CD14-positive monocyte (primary cell): ENCODE data around the gene CRIM1. TPM values are rescaled to one million over a fixed set of nuclear protein-coding genes. Genes with fewer than 3 reads are reported as not detected.

Source experiments
- DNase-seq, 3 donors: peaks; one replicate each; pipeline ENCODE4 v3.0.0-alpha.2; 2011 to 2022
- H2AFZ ChIP-seq: 2 replicates; pipeline ENCODE4 v1.6.0; 2012; ENCODE audit warnings: mild to moderate bottlenecking, low read depth, low read length, inconsistent platforms; ENCODE audit not compliant: insufficient read depth, poor library complexity, severe bottlenecking
- H3K27ac ChIP-seq, 2 donors: 1 replicate in 1 of 2; 2 replicates in 1 of 2; pipeline ENCODE4 v1.5.1; 2012 to 2013; ENCODE audit warnings: low read length in 2 of 2, control low read depth in 1 of 2, inconsistent platforms in 1 of 2, low read depth in 1 of 2, mild to moderate bottlenecking in 1 of 2
- H3K27me3 ChIP-seq, 2 donors: one replicate each; pipeline versions ENCODE4 v1.6.0 to v1.6.1; 2011 to 2013; ENCODE audit warnings: low read length in 2 of 2; ENCODE audit not compliant: control insufficient read depth in 2 of 2, insufficient read depth in 2 of 2
- H3K36me3 ChIP-seq, 2 donors: replicated peaks in 1 of 2; 1 replicate in 1 of 2; 2 replicates in 1 of 2; pipeline versions ENCODE4 v1.5.1 to v1.6.1; 2012 to 2013; ENCODE audit warnings: low read length in 2 of 2, control low read depth in 1 of 2, inconsistent platforms in 1 of 2, mild to moderate bottlenecking in 1 of 2; ENCODE audit not compliant: insufficient read depth in 2 of 2, control insufficient read depth in 1 of 2
- H3K4me1 ChIP-seq, 2 donors: 1 replicate in 1 of 2; 2 replicates in 1 of 2; pipeline versions ENCODE4 v1.5.1 to v1.6.1; 2012 to 2013; ENCODE audit warnings: low read length in 2 of 2, control low read depth in 1 of 2, inconsistent platforms in 1 of 2, mild to moderate bottlenecking in 1 of 2, moderate library complexity in 1 of 2; ENCODE audit not compliant: insufficient read depth in 2 of 2, control insufficient read depth in 1 of 2
- H3K4me2 ChIP-seq: replicated peaks from 2 replicates; pipeline ENCODE3; 2012; ENCODE audit warnings: low read length, moderate library complexity, mild to moderate bottlenecking; ENCODE audit not compliant: poor library complexity, severe bottlenecking; ENCODE audit errors: extremely low read depth
- H3K4me3 ChIP-seq, 3 experiments: fragments of 200-600 bp in 1 of 3; sonication (generic) in 1 of 3; replicated peaks in 1 of 3; 1 replicate in 2 of 3; 2 replicates in 1 of 3; pipeline ENCODE4 v1.5.1; 2011 to 2013; ENCODE audit warnings: low read length in 3 of 3, mild to moderate bottlenecking in 3 of 3, control low read depth in 2 of 3, low read depth in 2 of 3, inconsistent platforms in 1 of 3, moderate library complexity in 1 of 3
- H3K79me2 ChIP-seq: 2 replicates; pipeline ENCODE4 v1.6.0; 2012; ENCODE audit warnings: mild to moderate bottlenecking, control low read depth, inconsistent platforms, low read length, moderate library complexity; ENCODE audit not compliant: insufficient read depth
- H3K9ac ChIP-seq: 2 replicates; pipeline ENCODE4 v1.6.0; 2017; ENCODE audit warnings: low read length, mild to moderate bottlenecking; ENCODE audit not compliant: insufficient read depth, poor library complexity, severe bottlenecking
- H3K9me3 ChIP-seq, 2 donors: replicated peaks in 1 of 2; 1 replicate in 1 of 2; 2 replicates in 1 of 2; pipeline versions ENCODE4 v1.5.1 to v1.6.1; 2012 to 2013; ENCODE audit warnings: low read length in 2 of 2, control low read depth in 1 of 2; ENCODE audit not compliant: control insufficient read depth in 1 of 2, insufficient read depth in 1 of 2
- H4K20me1 ChIP-seq: 2 replicates; pipeline ENCODE4 v1.6.0; 2012; ENCODE audit warnings: mild to moderate bottlenecking, low read length, control low read depth, moderate library complexity; ENCODE audit not compliant: insufficient read depth
- H3K27ac Mint-ChIP-seq, 7 donors: one replicate each; pipeline ENCODE4 v1.8.0; 2020; ENCODE audit warnings: mild to moderate bottlenecking in 7 of 7, mixed read lengths in 7 of 7, moderate library complexity in 6 of 7, inconsistent platforms in 2 of 7
- H3K27me3 Mint-ChIP-seq, 3 donors: one replicate each; pipeline ENCODE4 v1.8.0; 2021 to 2022; ENCODE audit warnings: low read depth in 3 of 3, mild to moderate bottlenecking in 3 of 3, mixed read lengths in 3 of 3, moderate library complexity in 3 of 3, inconsistent platforms in 1 of 3
- H3K36me3 Mint-ChIP-seq, 2 donors: one replicate each; pipeline ENCODE4 v1.8.0; 2020; ENCODE audit warnings: mixed read lengths in 2 of 2, inconsistent platforms in 1 of 2, mild to moderate bottlenecking in 1 of 2
- H3K4me1 Mint-ChIP-seq: one replicate; pipeline ENCODE4 v1.8.0; 2020; ENCODE audit warnings: mild to moderate bottlenecking, mixed read lengths
- H3K4me3 Mint-ChIP-seq, 2 donors: one replicate each; pipeline ENCODE4 v1.8.0; 2020; ENCODE audit warnings: mild to moderate bottlenecking in 2 of 2, mixed read lengths in 2 of 2, moderate library complexity in 1 of 2
- H3K9me3 Mint-ChIP-seq, 7 donors: one replicate each; pipeline ENCODE4 v1.8.0; 2020 to 2022; ENCODE audit warnings: mixed read lengths in 7 of 7, mild to moderate bottlenecking in 6 of 7, moderate library complexity in 6 of 7, inconsistent platforms in 2 of 7
- CTCF ChIP-seq: fragments of 200-600 bp; IDR thresholded peaks from one replicate; pipeline ENCODE4 v1.8.0; 2022; ENCODE audit warnings: antibody characterized with exemption, mild to moderate bottlenecking
- WGBS: methylation state at CpG from one replicate; pipeline ENCODE4 v1.1.5; 2013; ENCODE audit warnings: missing lambda C conversion rate; ENCODE audit not compliant: insufficient coverage; 5-methylcytosine and 5-hydroxymethylcytosine counted together
- intact Hi-C, 2 donors: fragments of 100-400 bp; cut with micrococcal nuclease; formaldehyde crosslinking; loops; one replicate each; pipeline versions ENCODE4 v1.15.0 to v1.15.1; 2023
- polyA plus RNA-seq, 3 donors: library from polyadenylated mRNA; depleted of rRNA in 1 of 3; unstranded in 2 of 3; stranded (reverse) in 1 of 3; fragments of 300-500 nt in 2 of 3; fragments of >200 nt in 1 of 3; fragmentation: Illumina TruSeq in 2 of 3; gene quantifications; 1 replicate in 2 of 3; 2 replicates in 1 of 3; pipeline ENCODE4 v1.2.3, GENCODE V29; 2012 to 2021

Gene CRIM1
- polyA plus RNA-seq, 3 donors = 0.08 to 0.27 TPM; not detected in 1

- Histone ChIP-seq H4K20me1 (no peaks in the 10 kb centered on the region), H3K9me3 (no peaks in the 10 kb centered on the region), H3K4me3 (no peak overlapping the region), H3K79me2 (no peaks in the 10 kb centered on the region), H3K9ac (no peak overlapping the region), H3K36me3 (no peaks in the 10 kb centered on the region), H3K4me1 (no peaks in the 10 kb centered on the region), H2AFZ (no peak overlapping the region), H3K4me2 (no peak overlapping the region), H3K27me3 (no peaks in the 10 kb centered on the region), H3K27ac (no peak overlapping the region)
- Mint-ChIP-seq H3K27ac (no peak overlapping the region), H3K4me1 (no peaks in the 10 kb centered on the region), H3K27me3 (peaks cover 0 to 4% (median 0%) of the 10 kb centered on the region in 3 donors), H3K9me3 (no peaks in the 10 kb centered on the region), H3K4me3 (no peak overlapping the region), H3K36me3 (no peaks in the 10 kb centered on the region)
- TF ChIP-seq CTCF = no peak
- DNase-seq = no peak
- intact Hi-C loops = no loop called here
- WGBS = 94% methylated on average over 2 of the region's 4 CpGs
Observed at GRCh38 chr2:36430549-36430948, 75.0 kb downstream of the CRIM1 start.

GRCh38 chr2:36432479-36432878 lies 76.9 kb downstream of the CRIM1 start:
- Histone ChIP-seq H3K9me3 (no peaks in the 10 kb centered on the region), H3K27me3 (no peaks in the 10 kb centered on the region), H3K36me3 (no peaks in the 10 kb centered on the region), H3K9ac (no peak overlapping the region), H3K79me2 (no peaks in the 10 kb centered on the region), H3K27ac (no peak overlapping the region), H4K20me1 (no peaks in the 10 kb centered on the region), H3K4me3 (no peak overlapping the region), H2AFZ (no peak overlapping the region), H3K4me2 (no peak overlapping the region), H3K4me1 (no peaks in the 10 kb centered on the region)
- H3K4me3 Mint-ChIP-seq = no peak overlapping the region
- WGBS = 100% methylated on average over 1 of the region's 3 CpGs
- no peaks in the 10 kb centered on the region for H3K4me1 Mint-ChIP-seq
- H3K27me3 Mint-ChIP-seq = peaks cover 0 to 2% (median 0%) of the 10 kb centered on the region in 3 donors
- TF ChIP-seq CTCF = no peak
- DNase-seq = no peak
- no peak overlapping the region for H3K27ac Mint-ChIP-seq
- intact Hi-C loops = no loop called here
- H3K9me3 Mint-ChIP-seq = no peaks in the 10 kb centered on the region
- H3K36me3 Mint-ChIP-seq = no peaks in the 10 kb centered on the region
